Natural killer cell treated with Interleukin-12 subunit alpha and Interleukin-12 subunit beta and Interleukin-15 and Interleukin-18, amount 100 ng/mL, for 72 hours (primary cell): Measurements from ENCODE around the gene HECW1. TPM values are rescaled to one million over a fixed set of nuclear protein-coding genes. Genes with fewer than 3 reads are reported as not detected.

ENCODE experiments used
- ATAC-seq, 2 donors: fragments of 150-1000 bp; cut with Tn5 transposase in 1 of 2; sonication (Bioruptor Pico), chemical (Tn5 transposase) in 1 of 2; 2 replicates each; pipeline ENCODE4 v1.10.0; 2021
- DNase-seq: peaks from one replicate; pipeline ENCODE4 v3.0.0; 2022; ENCODE audit warnings: low spot score
- H3K27ac Mint-ChIP-seq, 2 donors: 1 replicate in 1 of 2; 2 replicates in 1 of 2; pipeline ENCODE4 v1.8.0; 2022; ENCODE audit warnings: mixed read lengths in 2 of 2, mild to moderate bottlenecking in 1 of 2, moderate library complexity in 1 of 2
- H3K27me3 Mint-ChIP-seq, 2 donors: 1 replicate in 1 of 2; 2 replicates in 1 of 2; pipeline ENCODE4 v1.8.0; 2022; ENCODE audit warnings: mixed read lengths in 2 of 2
- H3K36me3 Mint-ChIP-seq: one replicate; pipeline ENCODE4 v1.8.0; 2022; ENCODE audit warnings: mixed read lengths
- H3K4me1 Mint-ChIP-seq, 2 donors: 1 replicate in 1 of 2; 2 replicates in 1 of 2; pipeline ENCODE4 v1.8.0; 2022; ENCODE audit warnings: low read depth in 2 of 2, mixed read lengths in 2 of 2, mild to moderate bottlenecking in 1 of 2
- H3K4me3 Mint-ChIP-seq: one replicate; pipeline ENCODE4 v1.8.0; 2022; ENCODE audit warnings: mixed read lengths
- H3K9me3 Mint-ChIP-seq: 2 replicates; pipeline ENCODE4 v1.8.0; 2022; ENCODE audit warnings: mixed read lengths
- total RNA-seq, 2 donors: library from RNA; stranded (reverse); gene quantifications; one replicate each; pipeline ENCODE4 v1.2.3, GENCODE V29; 2022

Gene HECW1
- total RNA-seq, 2 donors from 2014 or later, result not detected

- peak in 1 of 2 donors; percentile 33 for ATAC-seq
- no peak for DNase-seq
- Mint-ChIP-seq H3K9me3 (no peaks in the 10 kb centered on the region), H3K36me3 (no peaks in the 10 kb centered on the region), H3K27ac (no peak overlapping the region), H3K27me3 (peaks cover 5 to 18% of the 10 kb centered on the region in 2 donors), H3K4me3 (no peak overlapping the region), H3K4me1 (peaks cover 0 to 6% of the 10 kb centered on the region in 2 donors)
Measured at GRCh38 chr7:43431020-43431595, 318.7 kb downstream of the HECW1 start.

- ATAC-seq, result no peak
Measured at GRCh38 chr7:43433639-43434038, 321.2 kb downstream of the HECW1 start.

GRCh38 chr7:43437001-43437400, 324.6 kb downstream of the HECW1 start:
- Mint-ChIP-seq H3K9me3 (no peaks in the 10 kb centered on the region), H3K27ac (no peak overlapping the region), H3K4me3 (no peak overlapping the region), H3K36me3 (no peaks in the 10 kb centered on the region), H3K27me3 (no peaks in the 10 kb centered on the region), H3K4me1 (no peaks in the 10 kb centered on the region)
- DNase-seq (no peak), ATAC-seq (no peak)

More at GRCh38 chr7:43433639-43434038, 321.2 kb downstream of the HECW1 start:
- Mint-ChIP-seq H3K9me3 (no peaks in the 10 kb centered on the region), H3K36me3 (no peaks in the 10 kb centered on the region), H3K27ac (no peak overlapping the region), H3K27me3 (peaks cover 5 to 18% of the 10 kb centered on the region in 2 donors), H3K4me1 (peaks cover 0 to 6% of the 10 kb centered on the region in 2 donors), H3K4me3 (no peak overlapping the region)
- no peak for DNase-seq

- H3K27me3 Mint-ChIP-seq, result peaks cover under 1 to 10% of the 10 kb centered on the region in 2 donors
- H3K9me3 Mint-ChIP-seq, result no peaks in the 10 kb centered on the region
- DNase-seq (no peak), ATAC-seq (no peak)
- no peaks in the 10 kb centered on the region for H3K36me3 Mint-ChIP-seq
- H3K27ac Mint-ChIP-seq, result no peak overlapping the region
- no peaks in the 10 kb centered on the region for H3K4me1 Mint-ChIP-seq
- no peak overlapping the region for H3K4me3 Mint-ChIP-seq
Measured at GRCh38 chr7:43438897-43439479, 326.5 kb downstream of the HECW1 start.

GRCh38 chr7:43439631-43440401, 327.4 kb downstream of the HECW1 start:
- H3K4me1 Mint-ChIP-seq, result no peaks in the 10 kb centered on the region
- ATAC-seq (peak; percentile 61 to 62), DNase-seq (peak; percentile 73)

GRCh38 chr7:43441231-43442130, 329.0 kb downstream of the HECW1 start:
- Mint-ChIP-seq H3K27ac (no peak overlapping the region), H3K27me3 (peaks cover 5 to 15% of the 10 kb centered on the region in 2 donors), H3K4me1 (no peaks in the 10 kb centered on the region), H3K9me3 (no peaks in the 10 kb centered on the region), H3K4me3 (no peak overlapping the region), H3K36me3 (no peaks in the 10 kb centered on the region)
- DNase-seq (no peak), ATAC-seq (no peak)

More at GRCh38 chr7:43439631-43440401, 327.4 kb downstream of the HECW1 start:
- no peak overlapping the region for H3K4me3 Mint-ChIP-seq
- no peaks in the 10 kb centered on the region for H3K9me3 Mint-ChIP-seq
- H3K36me3 Mint-ChIP-seq, result no peaks in the 10 kb centered on the region
- peaks cover 5 to 15% of the 10 kb centered on the region in 2 donors for H3K27me3 Mint-ChIP-seq
- no peak overlapping the region for H3K27ac Mint-ChIP-seq

GRCh38 chr7:43443381-43443780, 330.9 kb downstream of the HECW1 start:
- H3K27ac Mint-ChIP-seq, result no peak overlapping the region
- no peaks in the 10 kb centered on the region for H3K36me3 Mint-ChIP-seq
- no peak for ATAC-seq
- no peak overlapping the region for H3K4me3 Mint-ChIP-seq
- H3K27me3 Mint-ChIP-seq, result peaks cover 7 to 15% of the 10 kb centered on the region in 2 donors
- H3K9me3 Mint-ChIP-seq, result no peaks in the 10 kb centered on the region
- H3K4me1 Mint-ChIP-seq, result no peaks in the 10 kb centered on the region
- no peak for DNase-seq

GRCh38 chr7:43444711-43445578, 332.5 kb downstream of the HECW1 start:
- ATAC-seq (peak; percentile 37 to 40), DNase-seq (no peak)
- H3K27ac Mint-ChIP-seq, result no peak overlapping the region
- no peak overlapping the region for H3K4me3 Mint-ChIP-seq
- H3K36me3 Mint-ChIP-seq, result no peaks in the 10 kb centered on the region
- peaks cover 9 to 15% of the 10 kb centered on the region in 2 donors for H3K27me3 Mint-ChIP-seq
- no peaks in the 10 kb centered on the region for H3K4me1 Mint-ChIP-seq
- no peaks in the 10 kb centered on the region for H3K9me3 Mint-ChIP-seq

GRCh38 chr7:43449577-43449976, 337.1 kb downstream of the HECW1 start:
- no peaks in the 10 kb centered on the region for H3K4me1 Mint-ChIP-seq
- ATAC-seq, result no peak
- H3K9me3 Mint-ChIP-seq, result no peaks in the 10 kb centered on the region
- DNase-seq, result no peak
- peaks cover 11 to 14% of the 10 kb centered on the region in 2 donors for H3K27me3 Mint-ChIP-seq
- H3K27ac Mint-ChIP-seq, result no peak overlapping the region
- H3K4me3 Mint-ChIP-seq, result no peak overlapping the region
- H3K36me3 Mint-ChIP-seq, result no peaks in the 10 kb centered on the region

- Mint-ChIP-seq H3K4me1 (no peaks in the 10 kb centered on the region), H3K36me3 (no peaks in the 10 kb centered on the region), H3K27me3 (peaks cover 11 to 16% of the 10 kb centered on the region in 2 donors), H3K4me3 (no peak overlapping the region), H3K9me3 (no peaks in the 10 kb centered on the region), H3K27ac (no peak overlapping the region)
- DNase-seq (no peak), ATAC-seq (no peak)
Measured at GRCh38 chr7:43450894-43451293, 338.4 kb downstream of the HECW1 start.

GRCh38 chr7:43454936-43455518, 342.6 kb downstream of the HECW1 start:
- ATAC-seq (no peak), DNase-seq (no peak)
- H3K27ac Mint-ChIP-seq, result no peak overlapping the region
- H3K27me3 Mint-ChIP-seq, result peaks cover 11 to 21% of the 10 kb centered on the region in 2 donors
- H3K4me1 Mint-ChIP-seq, result no peaks in the 10 kb centered on the region
- H3K36me3 Mint-ChIP-seq, result no peaks in the 10 kb centered on the region
- no peak overlapping the region for H3K4me3 Mint-ChIP-seq
- no peaks in the 10 kb centered on the region for H3K9me3 Mint-ChIP-seq

GRCh38 chr7:43456200-43456599, 343.8 kb downstream of the HECW1 start:
- DNase-seq (no peak), ATAC-seq (no peak)
- Mint-ChIP-seq H3K4me3 (no peak overlapping the region), H3K36me3 (no peaks in the 10 kb centered on the region), H3K4me1 (no peaks in the 10 kb centered on the region), H3K27ac (no peak overlapping the region), H3K9me3 (no peaks in the 10 kb centered on the region), H3K27me3 (peaks cover 11 to 15% of the 10 kb centered on the region in 2 donors)
